Inflammatory macrophage treated with lipopolysaccharide for 4 hours (primary cell): ENCODE measurements around the gene SOX2.
"Not testable (repeated sequence)": the region's sequence is repeated elsewhere in the genome, so short reads cannot be mapped to it uniquely, and the experiment has no call there.

Experiments used
- DNase-seq: peaks from one replicate; pipeline ENCODE4 v3.0.0-alpha.2; 2020

Gene SOX2

DNA sequence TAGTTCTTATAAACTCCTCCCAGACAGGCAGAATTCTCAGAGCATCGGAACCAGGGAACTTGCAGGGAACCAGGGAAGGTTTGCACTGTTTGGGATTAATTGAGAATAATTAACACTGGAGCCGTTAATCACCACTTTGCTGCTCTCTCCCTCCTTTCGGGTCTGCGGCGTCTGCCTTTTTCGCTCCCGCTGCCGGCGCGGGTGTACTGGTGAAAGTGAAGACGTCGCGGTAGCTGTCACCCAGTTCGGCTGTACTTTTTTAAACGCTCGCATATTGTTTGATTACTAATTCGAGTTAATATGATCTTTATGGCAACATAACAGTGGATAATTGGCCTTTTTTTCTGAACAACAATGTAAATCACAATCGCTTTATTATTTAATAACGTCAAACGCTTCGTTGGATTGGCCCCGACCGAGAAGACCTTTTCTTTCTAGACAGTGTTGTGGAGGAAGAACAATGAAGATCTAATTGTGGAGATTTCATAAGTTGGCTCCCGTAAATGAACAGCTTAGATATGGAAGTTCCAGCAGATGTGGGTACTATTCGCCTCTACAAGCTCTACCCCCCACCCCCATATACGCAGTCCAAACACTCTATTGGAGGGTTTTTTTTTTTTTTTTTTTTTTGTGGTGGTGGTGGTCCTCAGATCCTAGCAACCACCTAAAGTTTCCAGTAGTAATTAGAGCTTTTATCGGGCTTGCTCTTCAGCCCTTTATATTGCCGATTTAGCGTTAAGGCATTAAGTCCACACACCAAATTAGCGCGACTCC lies 12.7 kb downstream of the SOX2 start:
- DNase-seq: no peak

DNA sequence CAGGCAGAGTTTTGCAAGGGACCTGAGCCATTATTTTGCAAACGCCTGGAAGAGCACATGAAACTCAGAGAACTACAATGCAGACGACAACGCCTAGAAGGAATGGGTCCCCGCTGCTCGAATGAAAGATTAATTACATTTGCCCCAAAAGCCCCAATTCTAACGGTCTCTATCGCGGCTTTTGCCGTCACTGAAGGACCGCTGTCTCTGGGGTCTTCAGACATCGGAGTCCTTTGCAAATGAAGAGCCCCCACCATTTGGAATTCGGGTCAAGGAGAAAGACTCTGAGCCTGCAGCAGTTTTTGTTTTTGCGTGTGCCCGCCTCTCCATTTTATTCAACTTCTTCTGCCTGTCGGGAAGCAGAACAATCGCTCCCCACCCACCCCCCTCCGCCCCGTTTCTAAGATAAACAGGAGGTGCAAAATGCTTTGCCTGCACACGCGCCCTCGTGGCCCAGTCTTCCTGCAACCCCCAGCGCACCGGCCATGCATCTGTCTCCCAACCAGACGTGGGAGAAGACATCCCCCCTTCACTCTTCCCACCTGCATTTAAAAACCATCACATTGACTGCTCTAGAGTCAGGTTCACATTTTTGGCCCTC lies 13.5 kb downstream of the SOX2 start:
- no peak for DNase-seq

DNA sequence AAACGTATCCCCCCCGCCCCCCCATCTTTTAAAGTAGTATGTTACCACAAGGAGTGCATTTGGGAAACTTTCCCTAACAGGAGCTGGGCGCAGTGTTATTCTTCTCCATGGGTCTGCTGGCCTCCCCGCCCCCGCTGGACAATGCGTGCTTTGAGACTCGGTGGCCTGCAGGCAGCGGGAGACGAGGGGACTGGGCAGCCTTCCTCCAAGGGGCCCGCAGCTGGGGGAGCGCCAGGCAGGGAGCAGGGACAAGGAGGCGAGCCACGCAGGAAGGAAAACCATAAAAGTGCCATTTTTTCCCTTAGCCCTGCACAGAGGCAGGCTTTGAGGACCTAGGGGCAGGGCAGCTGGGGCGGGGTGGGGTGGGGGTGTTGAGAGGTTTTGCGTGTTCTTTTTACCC lies 14.1 kb downstream of the SOX2 start:
- no peak for DNase-seq

DNA sequence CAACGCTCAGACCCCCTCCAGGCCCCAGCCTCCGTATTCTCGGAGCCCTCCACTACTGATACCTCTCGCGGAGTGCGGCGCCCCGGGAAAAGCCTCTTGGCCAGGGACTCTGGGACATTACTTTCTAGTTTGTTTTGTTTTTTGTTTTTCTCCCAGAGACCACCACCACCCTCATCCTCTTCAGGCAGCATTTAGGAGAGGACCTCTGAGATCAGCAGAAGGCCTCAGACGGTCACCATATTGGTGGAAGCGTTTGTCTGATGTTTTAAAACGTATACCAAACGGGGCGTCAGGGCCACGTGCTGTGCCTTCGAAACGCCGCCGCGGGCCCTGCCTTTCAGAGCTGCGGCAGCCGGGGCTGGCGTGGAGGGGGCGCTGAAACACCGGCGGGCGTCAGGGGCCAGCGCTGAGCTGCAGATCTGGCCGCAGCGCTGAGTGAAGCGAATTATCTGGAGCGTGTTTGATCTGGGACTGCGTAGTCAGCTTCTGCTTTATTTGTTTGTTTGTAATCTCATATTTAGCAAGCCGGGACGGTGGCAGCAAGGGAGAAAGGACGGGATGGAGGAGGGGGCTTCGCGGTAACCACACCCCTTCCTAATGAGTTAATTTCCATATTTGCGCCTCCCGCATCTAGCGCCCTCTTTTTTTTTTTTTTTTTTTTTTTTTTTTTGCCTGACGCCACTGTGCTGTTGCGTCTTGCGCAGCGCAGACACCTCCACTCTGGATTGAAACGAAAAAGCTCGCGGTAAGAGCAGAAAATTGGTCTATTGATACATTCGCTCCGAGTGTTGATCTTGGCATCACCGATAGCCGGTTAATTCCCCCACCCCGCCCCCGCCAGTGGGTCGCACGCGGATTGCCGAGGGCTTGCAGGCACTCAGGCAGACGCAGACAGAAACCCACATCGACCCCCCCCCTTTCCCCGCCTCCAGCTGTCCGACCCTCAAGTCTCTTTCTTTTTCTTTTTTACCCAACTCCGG lies 14.9 kb downstream of the SOX2 start:
- no peak for DNase-seq

DNA sequence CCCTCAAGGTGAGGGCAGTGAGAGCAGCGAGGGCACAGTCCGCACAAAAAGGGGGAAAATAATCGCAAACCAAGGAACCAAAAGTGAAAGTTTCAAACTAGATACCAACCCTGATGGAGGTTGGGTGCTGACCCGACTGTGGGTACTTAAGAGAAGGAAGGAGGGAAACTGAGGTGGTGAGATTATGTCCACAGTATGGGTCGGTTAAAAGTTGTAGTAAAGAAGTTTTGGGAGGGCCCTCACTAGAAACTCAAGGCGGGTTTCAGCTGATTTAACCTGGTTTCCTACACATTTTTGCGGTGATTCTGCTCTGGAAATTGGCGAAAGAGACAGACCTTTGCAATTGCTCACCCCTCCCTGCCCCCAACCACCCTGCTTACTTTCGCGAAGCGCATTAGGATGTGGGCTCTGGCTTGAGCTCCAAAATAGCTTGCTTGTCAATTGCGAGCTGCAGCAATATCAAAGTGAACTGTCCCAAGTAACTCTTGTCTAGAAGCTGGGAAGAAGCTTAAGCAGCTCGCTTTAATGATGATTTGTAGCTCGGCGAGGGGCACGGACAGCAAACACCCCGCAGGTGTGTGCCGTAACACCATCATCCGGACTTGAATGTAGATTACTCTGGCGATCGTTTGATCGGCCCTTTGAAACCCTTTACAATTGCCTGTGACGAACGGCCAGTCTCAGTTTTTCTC lies 15.8 kb downstream of the SOX2 start:
- no peak for DNase-seq

DNA sequence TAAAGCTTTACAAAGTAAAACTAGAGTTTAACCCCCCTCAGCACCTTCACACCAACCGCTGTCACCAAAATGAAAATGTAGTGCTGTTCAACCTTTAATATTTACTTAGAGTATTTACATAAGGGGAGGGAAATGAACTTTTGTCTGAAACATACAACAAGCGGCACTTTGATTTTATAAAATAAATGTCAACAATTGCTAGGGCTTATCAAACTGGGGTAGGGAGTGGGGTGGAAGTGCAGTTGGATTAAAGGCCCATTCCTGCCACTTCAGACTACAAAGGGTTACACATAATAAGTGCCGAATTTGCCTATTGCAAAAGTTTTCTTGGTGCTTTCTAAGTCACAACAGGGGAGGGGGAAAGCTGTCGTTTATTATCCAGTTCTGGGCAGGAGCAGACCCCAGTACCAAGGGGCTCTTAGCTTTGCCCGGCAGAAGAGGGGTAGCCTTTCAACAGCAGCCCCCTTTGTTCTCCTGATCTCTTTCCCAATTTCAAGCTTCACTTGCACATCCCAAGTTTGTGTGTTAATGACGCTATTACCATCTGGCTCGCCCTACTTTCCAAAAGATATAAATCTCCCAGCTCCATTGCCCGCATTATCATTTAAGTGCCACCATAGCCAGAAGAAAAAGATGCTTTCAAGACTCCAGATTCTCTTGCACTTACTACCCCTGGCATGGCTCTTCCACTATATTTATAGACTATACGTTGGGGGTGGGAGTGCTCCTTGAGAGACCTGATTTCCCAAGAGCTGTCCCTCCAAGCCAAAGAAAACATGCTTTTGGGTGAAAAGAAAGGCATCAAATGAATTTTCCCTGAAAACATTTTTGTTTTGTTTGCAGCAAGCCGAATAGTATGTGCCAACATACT lies 17.0 kb downstream of the SOX2 start:
- DNase-seq: no peak

DNA sequence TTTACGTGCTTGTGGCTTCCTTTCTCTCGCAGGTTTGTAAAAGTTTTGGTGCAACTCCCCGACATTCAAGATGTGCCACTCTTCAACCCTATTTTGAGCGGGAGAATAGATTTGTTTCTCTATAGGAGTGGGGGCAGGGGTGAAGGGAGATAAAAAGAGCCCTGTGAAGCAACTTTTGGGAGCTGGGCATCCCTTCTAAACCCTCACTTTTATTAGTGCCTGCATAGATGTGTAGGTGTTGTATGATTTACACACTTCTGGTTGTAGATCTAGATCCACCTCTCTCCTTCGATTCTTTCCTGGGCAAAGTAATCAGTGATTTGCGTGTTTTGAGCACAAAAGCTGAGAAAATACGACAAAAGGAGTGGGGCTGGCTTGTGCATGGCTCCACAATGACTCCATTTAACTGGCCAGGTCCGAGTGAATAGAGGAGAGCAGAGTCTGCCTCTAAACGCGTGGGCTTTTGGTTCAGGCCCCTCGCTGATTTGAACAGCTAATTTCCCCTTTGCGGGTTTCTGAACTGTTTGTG lies 17.7 kb downstream of the SOX2 start:
- DNase-seq: no peak

DNA sequence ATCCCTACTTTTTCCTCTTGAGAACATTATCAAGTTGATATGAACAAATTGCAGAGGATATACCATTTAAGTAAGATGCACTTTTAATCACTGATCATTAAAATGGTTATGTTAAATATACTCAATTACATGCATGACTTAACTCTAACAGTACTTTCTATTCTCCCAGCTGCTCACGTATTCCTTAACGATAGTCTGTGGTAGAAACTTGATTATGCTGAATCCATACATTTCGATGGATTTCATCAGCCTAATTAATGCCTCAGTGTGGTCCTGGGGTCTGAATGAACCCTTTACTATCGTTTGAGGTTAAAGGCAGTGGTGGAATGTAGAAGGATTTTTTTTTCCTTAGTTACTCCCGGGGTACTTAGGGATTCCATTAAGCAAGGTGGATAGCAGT lies 18.6 kb downstream of the SOX2 start:
- DNase-seq: no peak

DNA sequence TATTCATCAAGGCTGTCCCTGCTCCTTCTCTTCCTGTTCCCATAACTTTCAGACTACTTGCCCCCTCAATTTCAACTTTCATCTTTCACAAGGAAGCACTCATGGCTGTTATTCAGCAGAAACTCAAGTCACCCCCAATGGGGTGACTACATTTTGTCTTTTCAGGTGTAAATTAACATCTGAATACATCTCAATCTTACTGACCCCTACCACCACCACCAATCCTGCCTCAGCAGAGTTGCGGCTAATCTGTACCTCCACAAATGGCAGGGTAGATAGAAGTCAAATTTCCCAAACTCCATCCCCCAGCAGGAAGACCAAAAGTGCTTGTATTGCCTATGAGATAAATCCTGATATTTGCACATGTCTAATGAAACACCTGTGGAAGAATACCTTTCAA lies 19.2 kb downstream of the SOX2 start:
- no peak for DNase-seq

DNA sequence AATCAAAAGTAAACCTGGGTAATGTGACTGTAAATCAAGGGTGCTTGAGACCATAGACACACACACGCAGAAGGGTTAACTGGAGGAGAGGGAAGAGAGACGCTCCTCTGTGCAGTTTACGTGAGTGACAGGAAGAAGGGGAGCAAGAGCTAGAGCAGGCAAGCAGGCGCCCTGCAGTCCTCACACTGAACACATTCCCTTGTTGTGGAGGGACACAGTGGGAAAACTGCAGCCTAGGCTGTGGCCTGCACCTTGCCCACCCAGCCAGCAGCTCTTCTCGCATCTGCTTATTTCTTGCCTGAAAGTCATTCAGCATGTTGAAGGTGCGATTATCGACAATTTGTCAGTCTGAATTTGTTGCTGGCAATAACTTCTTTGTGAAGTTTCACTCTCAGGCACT lies 24.2 kb downstream of the SOX2 start:
- no peak for DNase-seq

DNA sequence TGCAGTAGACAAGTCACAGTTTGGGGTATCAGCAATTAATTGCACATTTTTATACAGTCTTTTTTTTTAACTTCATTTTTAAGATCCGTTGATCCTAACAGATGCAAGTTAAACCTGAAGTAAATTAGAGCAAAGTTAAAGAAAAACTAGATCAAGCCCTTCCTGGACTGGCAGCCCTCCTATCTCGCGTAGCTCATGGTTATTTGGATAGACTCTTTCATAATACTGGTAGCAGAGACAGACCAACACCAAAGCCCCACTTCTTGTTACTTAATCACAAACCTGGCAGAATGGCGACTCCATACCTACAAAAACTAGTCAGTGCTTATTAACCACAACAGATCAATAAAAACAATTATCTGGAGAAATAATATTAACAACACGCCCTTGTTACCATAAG lies 26.8 kb downstream of the SOX2 start:
- DNase-seq: no peak

DNA sequence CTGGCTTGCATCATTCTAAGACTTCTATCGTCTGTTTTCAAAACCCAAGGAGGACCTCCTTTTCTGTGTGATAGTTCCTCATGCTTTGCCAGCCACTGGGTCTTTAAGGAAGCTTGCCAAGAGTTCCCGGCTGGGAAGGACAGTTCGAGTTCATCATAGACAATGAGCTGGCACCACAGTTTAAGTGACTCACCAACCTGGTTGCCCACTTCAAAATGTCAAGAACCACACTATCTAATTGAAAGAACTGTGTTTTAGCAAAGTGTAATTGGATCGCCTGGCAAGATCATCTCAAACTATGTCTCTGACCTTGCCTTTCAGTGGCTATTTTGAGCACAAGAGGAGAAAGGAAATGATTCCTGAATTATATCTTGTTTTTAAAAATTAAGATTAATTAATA lies 27.9 kb downstream of the SOX2 start:
- no peak for DNase-seq

DNA sequence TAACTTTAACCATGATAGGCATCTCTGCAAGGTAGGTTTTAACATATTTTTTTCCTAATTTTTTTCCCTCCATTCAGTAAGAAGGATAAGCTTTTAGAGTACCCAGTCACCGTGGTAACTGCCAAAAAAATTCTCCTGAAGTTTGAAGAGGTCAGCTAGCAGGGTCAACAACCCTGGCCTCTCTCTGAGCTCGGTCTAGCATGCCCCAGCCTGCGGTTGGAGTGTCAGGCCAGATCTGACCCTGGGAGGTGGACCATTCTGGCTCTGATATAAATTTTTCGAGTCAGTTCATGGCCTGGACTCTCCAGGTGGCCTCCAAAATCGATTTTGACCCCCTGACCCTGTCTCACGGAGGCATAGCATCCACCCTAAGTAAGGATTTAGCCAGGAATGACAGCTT lies 29.7 kb downstream of the SOX2 start:
- no peak for DNase-seq

DNA sequence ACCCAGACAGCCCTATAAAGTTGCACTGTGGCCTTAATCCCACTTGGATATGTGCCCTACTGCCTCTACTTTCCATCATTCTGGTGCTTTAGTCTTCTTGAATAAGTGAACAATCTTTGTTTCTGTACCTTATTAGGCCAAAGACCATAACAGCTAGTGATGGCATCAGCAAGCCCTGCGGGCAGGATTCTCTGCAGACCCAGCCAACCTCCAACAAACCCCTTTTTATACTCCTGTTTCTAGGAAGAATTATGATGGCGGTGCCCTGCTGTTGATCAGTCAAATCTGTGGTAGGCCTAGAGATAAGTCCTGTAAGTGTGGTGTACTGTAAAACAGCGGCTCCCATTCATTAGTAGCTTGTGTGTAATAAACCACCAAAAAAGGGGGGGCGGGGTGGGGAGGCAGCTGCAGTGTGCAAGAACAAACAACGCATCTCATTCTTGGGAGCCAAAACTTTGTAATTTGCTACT lies 40.5 kb downstream of the SOX2 start:
- no peak for DNase-seq

DNA sequence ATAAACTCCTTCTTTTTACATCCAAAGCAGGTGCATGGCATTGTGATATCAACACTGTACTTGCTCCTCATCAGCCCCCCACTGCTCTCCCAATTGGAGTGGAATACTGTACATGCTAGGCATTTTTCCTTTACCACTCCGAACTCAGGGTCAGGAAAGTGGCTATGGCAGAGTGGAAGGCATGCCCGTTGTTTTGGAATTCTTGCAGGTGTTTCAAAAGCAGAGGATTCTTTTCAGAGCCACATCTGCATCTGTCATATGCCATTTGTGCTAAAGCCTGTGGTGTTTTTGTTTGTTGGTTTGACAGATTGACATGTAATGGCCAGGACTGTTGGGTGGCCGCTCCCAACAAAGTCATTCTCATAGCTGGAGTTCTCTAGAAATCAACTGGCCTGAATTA lies 41.7 kb downstream of the SOX2 start:
- no peak for DNase-seq

DNA sequence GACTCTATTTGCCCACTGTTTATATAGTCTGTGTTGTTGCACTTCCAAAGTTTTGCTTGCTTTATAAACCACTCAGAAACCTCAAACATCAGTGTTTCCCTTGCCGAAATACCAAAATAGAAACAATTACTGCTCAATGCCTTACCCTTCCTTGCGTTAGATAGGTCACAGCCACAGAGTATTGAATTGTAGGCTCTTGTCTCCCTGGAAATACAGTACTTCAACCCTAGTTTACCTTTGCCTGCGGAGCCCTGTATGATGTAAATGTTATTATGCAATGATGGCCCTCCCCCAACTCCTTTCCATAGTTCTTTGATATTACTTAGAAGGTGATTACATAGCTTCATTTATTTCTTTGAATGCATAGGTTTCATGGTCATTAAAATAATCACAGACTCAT lies 44.2 kb downstream of the SOX2 start:
- DNase-seq: no peak

DNA sequence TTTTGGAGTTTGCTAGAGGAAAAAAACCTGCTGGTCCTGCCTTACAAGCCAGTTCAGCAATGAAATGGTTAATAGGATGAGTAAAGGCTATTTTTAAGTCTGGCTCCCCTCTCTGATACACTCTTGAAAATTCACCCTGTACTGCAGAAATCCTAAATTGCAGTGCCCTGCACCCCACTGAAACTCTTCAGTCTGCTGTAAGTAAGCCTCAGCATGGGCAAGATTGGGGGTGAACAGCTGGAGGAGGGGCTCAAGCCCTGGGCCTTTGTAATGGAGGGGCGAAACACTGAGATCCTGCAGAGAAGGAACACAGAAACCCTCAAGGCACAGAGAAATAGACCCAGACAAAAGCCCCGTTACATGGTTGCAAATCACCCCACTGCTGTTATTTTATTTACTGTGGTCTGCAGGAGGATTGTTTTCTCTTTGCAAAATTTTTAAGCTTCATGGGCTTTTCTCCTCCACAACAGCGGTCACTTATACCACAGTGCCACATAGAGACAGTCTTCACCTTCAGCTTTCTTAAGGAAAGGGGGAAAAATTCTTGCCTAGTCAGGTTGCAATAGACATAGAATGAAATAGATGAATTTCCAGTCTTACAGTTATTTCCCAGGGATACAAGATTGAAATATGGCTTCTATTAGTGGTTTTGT lies 45.0 kb downstream of the SOX2 start:
- no peak for DNase-seq

DNA sequence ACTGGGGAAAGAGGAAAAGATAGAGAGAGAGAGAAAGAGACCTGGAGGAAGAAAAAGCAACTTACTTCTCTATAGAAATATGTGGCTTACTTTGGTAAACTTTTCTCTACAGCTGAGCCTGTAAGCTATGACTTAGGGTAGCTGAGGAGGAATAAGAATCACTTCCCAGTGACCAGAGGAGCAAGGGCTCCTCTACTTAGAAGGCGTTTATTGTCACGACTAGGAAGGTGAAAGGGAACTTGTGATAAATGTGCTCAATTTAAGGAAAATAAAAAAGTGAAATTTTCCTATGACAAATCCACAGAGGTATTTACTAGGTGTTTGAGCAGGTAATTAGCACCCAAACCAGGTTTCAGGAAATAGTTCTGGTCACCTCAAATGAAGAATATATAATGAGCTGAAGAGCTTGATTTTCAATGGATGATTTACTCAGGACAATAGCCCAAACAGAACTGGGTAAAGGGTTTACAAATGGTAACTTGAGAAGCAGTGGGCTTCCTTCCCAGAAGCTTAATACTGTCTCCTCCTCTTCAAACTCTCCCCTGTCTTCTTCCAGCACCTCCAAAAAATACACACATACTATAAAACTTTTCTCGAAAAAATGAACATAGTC lies 46.1 kb downstream of the SOX2 start:
- DNase-seq: no peak

DNA sequence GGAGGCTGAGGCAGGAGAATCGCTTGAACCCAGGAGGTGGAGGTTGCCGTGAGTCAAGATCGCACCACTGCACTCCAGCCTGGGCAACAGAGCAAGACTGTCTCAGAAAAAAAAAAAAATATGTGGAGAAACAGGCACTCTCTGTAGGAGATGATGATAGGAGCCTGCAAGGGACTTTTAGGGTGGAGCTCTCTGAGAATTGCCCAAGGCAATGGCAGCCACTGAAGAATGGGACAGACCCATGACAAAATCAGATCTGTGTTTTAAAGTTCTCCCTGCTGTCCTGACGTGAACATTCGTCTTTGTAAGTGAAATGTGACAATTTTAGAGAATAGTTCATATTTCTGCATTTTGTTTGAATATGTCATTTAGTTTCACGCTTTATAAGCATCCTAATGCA lies 50.2 kb downstream of the SOX2 start:
- DNase-seq: no peak

DNA sequence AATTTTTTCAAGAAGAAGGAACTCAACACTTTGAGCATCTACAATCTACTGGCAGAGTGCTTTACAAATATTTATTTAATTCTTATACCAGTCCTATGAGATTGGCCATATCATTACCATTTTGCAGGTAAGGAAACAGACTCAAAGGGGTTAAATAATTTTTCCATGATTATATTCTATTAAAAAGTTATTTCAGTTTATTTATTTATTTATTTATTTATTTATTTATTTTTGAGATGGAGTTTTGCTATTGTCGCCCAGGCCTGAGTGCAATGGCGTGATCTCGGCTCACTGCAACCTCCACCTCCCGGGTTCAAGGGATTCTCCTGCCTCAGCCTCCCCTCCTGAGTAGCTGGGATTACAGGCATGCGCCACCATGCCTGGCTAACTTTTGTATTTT lies 52.3 kb downstream of the SOX2 start:
- not testable (repeated sequence) for DNase-seq
